Mesenchymal stem cell (in vitro differentiated cells and primary cell): ENCODE measurements around the gene EFNA2.

Source experiments
- DNase-seq: peaks from one replicate; pipeline ENCODE4 v3.0.0-alpha.2; 2013
- H2AFZ ChIP-seq: one replicate; pipeline ENCODE4 v1.6.1; 2013; ENCODE audit warnings: low read depth, mild to moderate bottlenecking, control low read depth, inconsistent platforms, low read length, moderate library complexity
- H2AK5ac ChIP-seq: 2 replicates; pipeline ENCODE4 v1.6.1; 2013; ENCODE audit warnings: low read length, moderate library complexity, mild to moderate bottlenecking, inconsistent platforms; ENCODE audit not compliant: severe bottlenecking
- H2BK120ac ChIP-seq: one replicate; pipeline ENCODE4 v1.6.1; 2013; ENCODE audit warnings: low read depth, mild to moderate bottlenecking, inconsistent platforms, low read length, moderate library complexity
- H2BK12ac ChIP-seq, 2 experiments: one replicate each; pipeline ENCODE4 v1.6.1; 2013; ENCODE audit warnings: inconsistent platforms in 2 of 2, low read length in 2 of 2, mild to moderate bottlenecking in 2 of 2, moderate library complexity in 2 of 2, control low read depth in 1 of 2
- H2BK15ac ChIP-seq: one replicate; pipeline ENCODE4 v1.6.1; 2013; ENCODE audit warnings: mild to moderate bottlenecking, low read depth, inconsistent platforms; ENCODE audit not compliant: poor library complexity, severe bottlenecking
- H2BK5ac ChIP-seq: 2 replicates; pipeline ENCODE4 v1.6.1; 2013; ENCODE audit warnings: low read depth, mild to moderate bottlenecking, low read length, control low read depth, inconsistent platforms; ENCODE audit not compliant: poor library complexity, severe bottlenecking
- H3K14ac ChIP-seq, 2 experiments: one replicate each; pipeline ENCODE4 v1.6.1; 2013; ENCODE audit warnings: inconsistent platforms in 2 of 2, low read length in 2 of 2, control low read depth in 1 of 2, mild to moderate bottlenecking in 1 of 2, moderate library complexity in 1 of 2
- H3K18ac ChIP-seq, 2 experiments: one replicate each; pipeline ENCODE4 v1.6.1; 2013; ENCODE audit warnings: inconsistent platforms in 2 of 2, low read length in 2 of 2, control low read depth in 1 of 2, low read depth in 1 of 2, mild to moderate bottlenecking in 1 of 2
- H3K23ac ChIP-seq, 2 experiments: one replicate each; pipeline ENCODE4 v1.6.1; 2013; ENCODE audit warnings: inconsistent platforms in 2 of 2, low read length in 2 of 2, mild to moderate bottlenecking in 2 of 2, moderate library complexity in 2 of 2, control low read depth in 1 of 2
- H3K27ac ChIP-seq: 2 replicates; pipeline ENCODE4 v1.5.1; 2013; ENCODE audit warnings: mild to moderate bottlenecking, moderate library complexity, low read length, control low read depth, inconsistent platforms; ENCODE audit not compliant: poor library complexity, severe bottlenecking
- H3K27me3 ChIP-seq, 2 experiments: 2 replicates each; pipeline versions ENCODE4 v1.6.1 to v1.7.0; 2013; ENCODE audit warnings: low read length in 2 of 2, mild to moderate bottlenecking in 2 of 2, moderate library complexity in 2 of 2, control low read depth in 1 of 2, inconsistent platforms in 1 of 2; ENCODE audit not compliant: control insufficient read depth in 1 of 2, insufficient read depth in 1 of 2
- H3K36me3 ChIP-seq, 2 experiments: 2 replicates each; pipeline versions ENCODE4 v1.6.1 to v1.7.0; 2013; ENCODE audit warnings: low read length in 2 of 2, control low read depth in 1 of 2, inconsistent platforms in 1 of 2, low read depth in 1 of 2, mild to moderate bottlenecking in 1 of 2; ENCODE audit not compliant: insufficient read depth in 2 of 2, control insufficient read depth in 1 of 2
- H3K4ac ChIP-seq, 2 experiments: one replicate each; pipeline ENCODE4 v1.6.1; 2013; ENCODE audit warnings: inconsistent platforms in 2 of 2, low read length in 2 of 2, mild to moderate bottlenecking in 2 of 2, moderate library complexity in 2 of 2, control low read depth in 1 of 2, low read depth in 1 of 2
- H3K4me1 ChIP-seq: 2 replicates; pipeline ENCODE4 v1.6.1; 2013; ENCODE audit warnings: low read depth, low read length, control low read depth; ENCODE audit not compliant: control insufficient read depth, insufficient read depth
- H3K4me2 ChIP-seq: 2 replicates; pipeline ENCODE4 v1.6.1; 2013; ENCODE audit warnings: low read length, mild to moderate bottlenecking, inconsistent platforms; ENCODE audit not compliant: poor library complexity, severe bottlenecking
- H3K4me3 ChIP-seq, 2 experiments: 2 replicates each; pipeline versions ENCODE4 v1.5.1 to v1.7.0; 2013; ENCODE audit warnings: low read length in 2 of 2, mild to moderate bottlenecking in 2 of 2, control low read depth in 1 of 2, low read depth in 1 of 2; ENCODE audit not compliant: insufficient read depth in 1 of 2
- H3K79me1 ChIP-seq: replicated peaks from 2 replicates; pipeline ENCODE4 v1.6.1; 2013; ENCODE audit warnings: mild to moderate bottlenecking, control low read depth, low read length, inconsistent platforms; ENCODE audit not compliant: poor library complexity, severe bottlenecking
- H3K9ac ChIP-seq: 2 replicates; pipeline ENCODE4 v1.7.0; 2013; ENCODE audit warnings: mild to moderate bottlenecking, low read length, moderate library complexity
- H3K9me3 ChIP-seq: 2 replicates; pipeline ENCODE4 v1.7.0; 2013; ENCODE audit warnings: mild to moderate bottlenecking, low read length; ENCODE audit not compliant: control insufficient read depth
- H4K8ac ChIP-seq: one replicate; pipeline ENCODE4 v1.6.1; 2013; ENCODE audit warnings: inconsistent platforms, mild to moderate bottlenecking, low read length, moderate library complexity
- H4K91ac ChIP-seq: one replicate; pipeline ENCODE4 v1.6.1; 2013; ENCODE audit warnings: mild to moderate bottlenecking, low read length, inconsistent platforms
- WGBS: methylation state at CpG from one replicate; pipeline ENCODE4 v1.1.7; 2013; ENCODE audit warnings: mixed read lengths; 5-methylcytosine and 5-hydroxymethylcytosine counted together

Gene EFNA2

DNA sequence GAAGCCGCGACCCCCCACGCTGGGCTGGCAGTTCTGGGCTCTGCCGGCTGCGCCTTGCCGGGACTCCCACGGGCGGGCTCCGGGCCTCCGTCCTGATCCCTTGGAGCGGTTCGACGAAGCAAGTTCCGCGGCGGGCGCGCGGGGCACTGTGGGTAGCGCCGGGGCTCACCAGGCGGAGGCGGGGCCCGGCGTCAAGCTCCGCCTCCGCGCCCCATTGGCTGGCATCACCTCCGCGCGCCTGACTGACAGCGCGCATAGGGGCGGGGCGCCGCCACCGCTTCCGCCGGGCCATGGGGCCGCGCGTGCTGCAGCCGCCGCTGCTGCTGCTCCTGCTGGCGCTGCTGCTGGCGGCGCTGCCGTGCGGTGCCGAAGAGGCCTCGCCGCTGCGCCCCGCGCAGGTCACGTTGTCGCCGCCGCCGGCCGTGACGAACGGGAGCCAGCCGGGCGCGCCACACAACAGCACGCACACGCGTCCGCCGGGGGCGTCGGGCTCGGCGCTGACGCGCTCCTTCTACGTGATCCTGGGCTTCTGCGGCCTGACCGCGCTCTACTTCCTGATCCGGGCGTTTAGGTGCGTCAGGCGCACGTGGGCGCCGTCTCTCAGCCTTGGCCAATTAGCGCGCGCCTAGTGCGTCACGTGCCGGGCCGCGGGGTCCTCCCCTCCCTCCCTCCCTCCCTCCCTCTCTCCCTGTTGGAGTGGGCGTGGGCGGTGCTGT, 10.3 kb upstream of the EFNA2 start, which contains the start of gene FAM174C:
Gene FAM174C (plus strand): TSS at position 271 of the 716 bp plus-strand sequence. CDS start 20 bp downstream, at position 291.
- peak within 1 kb of the TSS; percentile 86 for H2BK15ac ChIP-seq
- H2AK5ac ChIP-seq, result peak within 1 kb of the TSS; percentile 38
- H4K91ac ChIP-seq, result peak within 1 kb of the TSS; percentile 99
- peak within 1 kb of the TSS; percentile 58 for H3K27ac ChIP-seq
- no peaks in the 10 kb centered on the region for H3K27me3 ChIP-seq
- H3K9me3 ChIP-seq, result no peaks in the 10 kb centered on the region
- no peak within 1 kb of the TSS for H2AFZ ChIP-seq
- H3K18ac ChIP-seq, result peak within 1 kb of the TSS; percentile 98 to 99
- peak within 1 kb of the TSS; percentile 98 to 100 for H3K4ac ChIP-seq
- peak within 1 kb of the TSS in 1 of 2 experiments; percentile 98 for H3K14ac ChIP-seq
- H3K4me1 ChIP-seq, result peaks cover 47% of the 10 kb centered on the region
- H3K79me1 ChIP-seq, result peaks cover 22% of the 10 kb centered on the region
- H3K23ac ChIP-seq, result peak within 1 kb of the TSS in 1 of 2 experiments; percentile 87
- H2BK12ac ChIP-seq, result peak within 1 kb of the TSS; percentile 9 to 67
- H3K4me2 ChIP-seq, result peak within 1 kb of the TSS; percentile 92
- H3K36me3 ChIP-seq, result peaks cover 62 to 81% of the 10 kb centered on the region in 2 experiments
- H3K9ac ChIP-seq, result peak within 1 kb of the TSS; percentile 94
- H4K8ac ChIP-seq, result peak within 1 kb of the TSS; percentile 99
- peak; percentile 98 for DNase-seq
- peak within 1 kb of the TSS; percentile 90 for H2BK5ac ChIP-seq
- peak within 1 kb of the TSS; percentile 84 to 88 for H3K4me3 ChIP-seq
- WGBS, result under 1% methylated on average over 50 of the region's 98 CpGs
- H2BK120ac ChIP-seq, result peak within 1 kb of the TSS; percentile 91

DNA sequence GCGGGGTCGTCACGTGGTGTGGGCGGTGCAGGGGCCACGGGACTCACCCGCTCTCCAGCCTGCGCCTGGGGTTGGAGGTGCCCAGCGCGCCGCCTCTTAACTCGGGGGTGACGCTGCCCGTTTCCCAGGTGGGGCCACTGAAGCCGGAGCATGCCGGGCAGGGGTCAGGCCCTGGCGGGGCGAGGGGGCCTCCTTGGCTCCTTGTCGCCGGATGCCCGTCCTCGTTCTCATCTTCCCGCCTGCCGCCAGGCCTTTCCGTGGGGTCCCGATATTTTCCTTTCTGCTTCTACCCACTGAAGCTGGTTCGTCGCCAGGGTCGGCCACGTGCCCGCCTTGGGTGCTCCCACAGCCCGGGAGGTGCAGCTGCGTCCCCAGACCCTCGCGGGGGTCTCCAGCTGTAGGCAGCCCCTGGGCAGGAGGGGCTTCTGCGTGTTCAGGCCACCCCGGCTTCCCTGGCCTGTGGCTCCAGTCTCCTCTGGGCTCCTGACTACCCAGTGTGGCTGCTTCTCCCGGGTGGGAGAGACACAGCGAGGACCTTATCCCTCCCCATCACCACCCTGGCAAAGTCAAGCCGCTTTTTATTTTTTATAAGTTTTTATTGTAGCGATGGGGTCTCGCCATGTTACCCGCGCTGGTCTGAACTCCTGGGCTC, 9.6 kb upstream of the EFNA2 start:
- WGBS, result 17% methylated on average over 42 of the region's 43 CpGs

DNA sequence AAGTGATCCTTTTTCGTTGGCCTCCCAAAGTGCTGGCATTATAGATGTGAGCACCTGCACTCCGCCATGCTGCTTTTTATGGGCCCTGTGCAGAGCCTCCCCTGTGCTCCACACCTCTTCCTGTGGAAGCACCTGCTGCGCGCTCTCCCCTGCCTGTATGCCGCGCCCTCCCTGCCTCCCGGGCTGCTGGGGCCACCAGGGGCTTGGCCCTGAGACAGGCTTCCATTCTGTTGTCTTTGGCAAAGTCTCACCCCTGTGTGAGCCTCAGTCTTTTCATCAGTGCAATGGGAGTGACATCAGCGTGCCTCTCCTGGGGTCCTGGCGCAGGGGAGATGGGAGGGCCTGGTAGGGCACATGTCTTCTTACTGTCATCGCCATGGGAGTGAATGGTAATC, 9.0 kb upstream of the EFNA2 start:
- Histone ChIP-seq H2BK120ac (no peak overlapping the region), H3K4me1 (peaks cover 36% of the 10 kb centered on the region), H3K14ac (no peak overlapping the region), H2AFZ (no peak overlapping the region), H3K23ac (peak overlapping the region in 1 of 2 experiments; percentile 3), H3K4me3 (peak overlapping the region; percentile 65 to 88), H2BK12ac (no peak overlapping the region), H3K4ac (no peak overlapping the region), H2BK15ac (no peak overlapping the region), H3K4me2 (peak overlapping the region; percentile 92), H3K79me1 (peaks cover 22% of the 10 kb centered on the region), H3K9me3 (no peaks in the 10 kb centered on the region), H3K18ac (peak overlapping the region in 1 of 2 experiments; percentile 28), H3K36me3 (peaks cover 52 to 78% of the 10 kb centered on the region in 2 experiments), H4K8ac (no peak overlapping the region), H4K91ac (peak overlapping the region; percentile 4), H3K9ac (peak overlapping the region; percentile 94), H3K27ac (no peak overlapping the region), H3K27me3 (no peaks in the 10 kb centered on the region), H2BK5ac (no peak overlapping the region), H2AK5ac (no peak overlapping the region)
- 80% methylated on average over 10 of the region's 10 CpGs for WGBS
- no peak for DNase-seq

More for the DNA sequence above, 9.6 kb upstream of the EFNA2 start:
- peak overlapping the region; percentile 7 to 9 for H2BK12ac ChIP-seq
- peaks cover 57 to 83% of the 10 kb centered on the region in 2 experiments for H3K36me3 ChIP-seq
- H3K4me1 ChIP-seq, result peaks cover 41% of the 10 kb centered on the region
- H3K4me3 ChIP-seq, result peak overlapping the region; percentile 65 to 88
- peak overlapping the region; percentile 82 to 84 for H3K18ac ChIP-seq
- peak overlapping the region; percentile 85 for H4K91ac ChIP-seq
- H3K14ac ChIP-seq, result peak overlapping the region in 1 of 2 experiments; percentile 98
- H2BK5ac ChIP-seq, result no peak overlapping the region
- H3K27ac ChIP-seq, result peak overlapping the region; percentile 58
- H4K8ac ChIP-seq, result peak overlapping the region; percentile 78
- H3K23ac ChIP-seq, result peak overlapping the region in 1 of 2 experiments; percentile 87
- peak overlapping the region; percentile 92 for H3K4me2 ChIP-seq
- peak overlapping the region; percentile 94 for H3K9ac ChIP-seq
- no peaks in the 10 kb centered on the region for H3K9me3 ChIP-seq
- H2AFZ ChIP-seq, result no peak overlapping the region
- peak overlapping the region; percentile 56 to 73 for H3K4ac ChIP-seq
- H2BK120ac ChIP-seq, result peak overlapping the region; percentile 79
- DNase-seq, result no peak
- peak overlapping the region; percentile 2 for H2AK5ac ChIP-seq
- no peaks in the 10 kb centered on the region for H3K27me3 ChIP-seq
- peak overlapping the region; percentile 85 for H2BK15ac ChIP-seq
- H3K79me1 ChIP-seq, result peaks cover 22% of the 10 kb centered on the region

DNA sequence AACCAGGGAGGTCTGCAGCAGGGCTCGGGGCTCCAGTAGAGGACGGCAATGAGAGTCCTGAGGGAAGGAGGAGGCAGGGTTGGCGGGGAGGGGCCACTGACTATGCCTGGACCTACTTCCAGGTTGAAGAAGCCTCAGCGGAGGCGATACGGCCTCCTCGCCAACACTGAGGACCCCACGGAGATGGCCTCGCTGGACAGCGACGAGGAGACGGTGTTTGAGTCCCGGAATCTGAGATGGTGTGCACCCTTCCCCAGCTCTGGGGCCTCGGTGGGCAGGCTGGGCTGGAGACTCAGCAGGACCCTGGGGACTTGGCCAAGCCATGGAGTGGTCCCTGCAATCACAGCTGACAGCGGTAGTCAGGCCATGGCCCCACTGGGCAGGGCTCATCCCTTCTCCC, 8.6 kb upstream of the EFNA2 start:
- Histone ChIP-seq H2BK15ac (no peak overlapping the region), H3K4me3 (peak overlapping the region in 1 of 2 experiments; percentile 88), H2BK5ac (no peak overlapping the region), H2BK120ac (no peak overlapping the region), H3K18ac (no peak overlapping the region), H3K4me1 (peaks cover 31% of the 10 kb centered on the region), H3K79me1 (peaks cover 22% of the 10 kb centered on the region), H4K8ac (no peak overlapping the region), H3K4me2 (no peak overlapping the region), H2AK5ac (no peak overlapping the region), H3K4ac (no peak overlapping the region), H3K23ac (no peak overlapping the region), H3K9ac (peak overlapping the region; percentile 94), H3K14ac (no peak overlapping the region), H4K91ac (no peak overlapping the region), H3K27me3 (no peaks in the 10 kb centered on the region), H2BK12ac (peak overlapping the region in 1 of 2 experiments; percentile 15), H3K9me3 (no peaks in the 10 kb centered on the region), H3K27ac (no peak overlapping the region), H2AFZ (no peak overlapping the region), H3K36me3 (peaks cover 48 to 74% of the 10 kb centered on the region in 2 experiments)
- 95% methylated on average over 14 of the region's 15 CpGs for WGBS
- DNase-seq, result no peak
